Heart left ventricle (tissue), 16 donors: ENCODE data around the gene RHO. TPM values are rescaled to one million over a fixed set of nuclear protein-coding genes. Genes with fewer than 3 reads are reported as not detected.

Experiments
- ATAC-seq, 4 donors: fragments of 200-7000 bp; cut with Tn5 transposase; one replicate each; pipeline ENCODE4 v1.9.1; 2020 to 2022; ENCODE audit warnings: moderate library complexity in 4 of 4, mild to moderate bottlenecking in 3 of 4, moderate number of reproducible peaks in 1 of 4
- DNase-seq, 5 donors: peaks; one replicate each; pipeline ENCODE4 v3.0.0-alpha.2; 2020
- H3K27ac ChIP-seq, 12 donors: fragments of 200-600 bp; sonication (generic) in 4 of 12; one replicate each; pipeline versions ENCODE4 v1.5.0 to v1.8.0; 2016 to 2022; ENCODE audit warnings: mild to moderate bottlenecking in 2 of 12
- H3K27me3 ChIP-seq, 9 donors: fragments of 200-600 bp; sonication (generic) in 2 of 9; one replicate each; pipeline versions ENCODE4 v1.5.1 to v1.8.0; 2016 to 2022; ENCODE audit warnings: mild to moderate bottlenecking in 3 of 9
- H3K36me3 ChIP-seq, 9 donors: fragments of 200-600 bp; sonication (generic) in 2 of 9; one replicate each; pipeline versions ENCODE4 v1.5.0 to v1.8.0; 2018 to 2022; ENCODE audit warnings: mild to moderate bottlenecking in 2 of 9
- H3K4me1 ChIP-seq, 12 donors: fragments of 200-600 bp; sonication (generic) in 4 of 12; one replicate each; pipeline versions ENCODE4 v1.5.0 to v1.8.0; 2016 to 2022; ENCODE audit warnings: mild to moderate bottlenecking in 3 of 12
- H3K4me3 ChIP-seq, 12 donors: fragments of 200-600 bp; sonication (generic) in 4 of 12; one replicate each; pipeline versions ENCODE4 v1.5.0 to v1.8.0; 2017 to 2022; ENCODE audit warnings: mild to moderate bottlenecking in 9 of 12, moderate library complexity in 4 of 12
- H3K9me3 ChIP-seq, 12 donors: fragments of 200-600 bp; sonication (generic) in 4 of 12; one replicate each; pipeline versions ENCODE4 v1.5.0 to v1.8.0; 2016 to 2022; ENCODE audit warnings: mild to moderate bottlenecking in 1 of 12
- CTCF ChIP-seq, 12 donors: fragments of 200-600 bp; sonication (generic) in 4 of 12; IDR thresholded peaks; one replicate each; pipeline versions ENCODE4 v1.5.0 to v1.8.0; 2018 to 2022; ENCODE audit warnings: antibody characterized with exemption in 12 of 12, mild to moderate bottlenecking in 5 of 12
- POLR2A ChIP-seq, 2 donors: fragments of 450-650 bp; IDR thresholded peaks; one replicate each; pipeline ENCODE4 v1.6.1; 2017; ENCODE audit warnings: antibody characterized with exemption in 2 of 2, mild to moderate bottlenecking in 2 of 2, moderate library complexity in 2 of 2
- WGBS, 4 donors: extraction: QIAGEN DNeasy Blood & Tissue Kit in 2 of 4; methylation state at CpG; one replicate each; pipeline versions ENCODE4 v1.1.5 to v1.1.7; 2013 to 2018; 5-methylcytosine and 5-hydroxymethylcytosine counted together
- intact Hi-C, 10 donors: fragments of 100-400 bp; cut with DNase I; formaldehyde crosslinking; loops; one replicate each; pipeline versions ENCODE4 v1.11.1 to v1.14.2; 2022
- polyA plus RNA-seq, 2 donors: library from polyadenylated mRNA; stranded (reverse); fragments of 200-250 nt; gene quantifications; one replicate each; pipeline ENCODE4 v1.2.3, GENCODE V29; 2013
- total RNA-seq, 9 donors: library from RNA; depleted of rRNA in 2 of 9; stranded (reverse); fragments of >200 nt in 2 of 9; fragmentation: NEBNext Ultra II Directional in 3 of 9; extraction: Animal tissue kit (Norgen Biotek cat#: 25700) in 3 of 9; gene quantifications; one replicate each; pipeline versions ENCODE4 v1.1.0 to v1.2.4, GENCODE V29; 2016 to 2023
- donor health status: ischemic (EF 13 %, LVEDD 7.1; RV severe dilation, severe dysfunction).
- donor health status: healthy with polysubstance abuse.
- donor health status: DM: no; HTN: yes; CAD: no.
- donor health status: DM: no; HTN: no; CAD: no.
- donor health status: ischemic (EF 25% LVEDD 6.9; RV normal size, moderate dysfunction).
- donor health status: ischemic (EF 25% LVEDD 5.7; RV mildly dilated, moderate dysfunction).
- donor health status: healthy.
- donor health status: DM: yes; HTN: yes; CAD: no.
- donor health status: ischemic (EF 35%, LVEDD 5.7; RV mildly dilated, moderate dysfunction).
- donor health status: nonischemic (EF 11% LVEDD 7.7; RV severe dilation, severe dysfunction).
- donor health status: DM: yes; HTN: yes; CAD: no.
- donor health status: PGD.
- donor health status: ischemic (EF 29% LVEDD 5.4; RV normal size, mild dysfunction).
- donor health status: nonischemic (EF 23%, LVEDD 6.1; RV moderate dilation, normal function).

The RHO gene
- total and polyA plus RNA-seq, 11 donors = 0.08 TPM; not detected in 10

GRCh38 chr3:129548104-129548965 lies 19.9 kb downstream of the RHO start:
- no peaks in the 10 kb centered on the region for H3K27me3 ChIP-seq
- no peaks in the 10 kb centered on the region for H3K36me3 ChIP-seq
- H3K4me3 ChIP-seq = no peak overlapping the region
- intact Hi-C loops = no loop called here
- H3K4me1 ChIP-seq = peaks cover 0 to 14% (median 5%) of the 10 kb centered on the region in 12 donors
- TF ChIP-seq POLR2A (IDR thresholded peaks at IDR 0.05) (no peak), CTCF (IDR thresholded peaks at IDR 0.05) (no peak)
- H3K9me3 ChIP-seq = no peaks in the 10 kb centered on the region
- no peak for DNase-seq
- 91 to 94% (median 93%) methylated on average over 18 to 19 of the region's 19 CpGs for WGBS, 4 donors
- ATAC-seq = no peak
- H3K27ac ChIP-seq = no peak overlapping the region

GRCh38 chr3:129549006-129549800 lies 20.8 kb downstream of the RHO start:
- Histone ChIP-seq H3K27me3 (no peaks in the 10 kb centered on the region), H3K4me1 (peaks cover 2 to 22% (median 14%) of the 10 kb centered on the region in 12 donors), H3K36me3 (no peaks in the 10 kb centered on the region), H3K9me3 (no peaks in the 10 kb centered on the region), H3K4me3 (no peak overlapping the region), H3K27ac (no peak overlapping the region)
- intact Hi-C loops = no loop called here
- ATAC-seq (no peak), DNase-seq (peak in 1 of 5 donors; percentile 28)
- WGBS, 4 donors = 92 to 94% (median 93%) methylated on average over 17 to 18 of the region's 18 CpGs
- TF ChIP-seq POLR2A (IDR thresholded peaks at IDR 0.05) = no peak
- no peak for TF ChIP-seq CTCF (IDR thresholded peaks at IDR 0.05)

- Histone ChIP-seq H3K4me1 (peaks cover 3 to 28% (median 20%) of the 10 kb centered on the region in 12 donors), H3K4me3 (no peak overlapping the region), H3K9me3 (no peaks in the 10 kb centered on the region), H3K36me3 (peaks cover 0 to 4% (median 0%) of the 10 kb centered on the region in 9 donors), H3K27me3 (no peaks in the 10 kb centered on the region), H3K27ac (no peak overlapping the region)
- WGBS, 4 donors = 74 to 96% (median 86%) methylated on average over 3 of the region's 3 CpGs
- DNase-seq (no peak), ATAC-seq (no peak)
- intact Hi-C loops = loop anchor here in 6 of 10 donors (5.0 to 10.0 kb wide), 3 partner anchors 43 to 48 kb away; no protein-coding TSS in a partner anchor
- TF ChIP-seq POLR2A (IDR thresholded peaks at IDR 0.05) (no peak), CTCF (IDR thresholded peaks at IDR 0.05) (no peak)
Observed at GRCh38 chr3:129549805-129550204, 21.4 kb downstream of the RHO start.
